ENCODE measurements around the gene DSTN. TPM values are rescaled to one million over a fixed set of nuclear protein-coding genes. Genes with fewer than 3 reads are reported as not detected.
"Not testable (repeated sequence)": the region's sequence is repeated elsewhere in the genome, so short reads cannot be mapped to it uniquely, and the experiment has no call there.

Gene DSTN
- polyA plus RNA-seq, 4 donors, result 145 to 360 (median 185) TPM

DNA sequence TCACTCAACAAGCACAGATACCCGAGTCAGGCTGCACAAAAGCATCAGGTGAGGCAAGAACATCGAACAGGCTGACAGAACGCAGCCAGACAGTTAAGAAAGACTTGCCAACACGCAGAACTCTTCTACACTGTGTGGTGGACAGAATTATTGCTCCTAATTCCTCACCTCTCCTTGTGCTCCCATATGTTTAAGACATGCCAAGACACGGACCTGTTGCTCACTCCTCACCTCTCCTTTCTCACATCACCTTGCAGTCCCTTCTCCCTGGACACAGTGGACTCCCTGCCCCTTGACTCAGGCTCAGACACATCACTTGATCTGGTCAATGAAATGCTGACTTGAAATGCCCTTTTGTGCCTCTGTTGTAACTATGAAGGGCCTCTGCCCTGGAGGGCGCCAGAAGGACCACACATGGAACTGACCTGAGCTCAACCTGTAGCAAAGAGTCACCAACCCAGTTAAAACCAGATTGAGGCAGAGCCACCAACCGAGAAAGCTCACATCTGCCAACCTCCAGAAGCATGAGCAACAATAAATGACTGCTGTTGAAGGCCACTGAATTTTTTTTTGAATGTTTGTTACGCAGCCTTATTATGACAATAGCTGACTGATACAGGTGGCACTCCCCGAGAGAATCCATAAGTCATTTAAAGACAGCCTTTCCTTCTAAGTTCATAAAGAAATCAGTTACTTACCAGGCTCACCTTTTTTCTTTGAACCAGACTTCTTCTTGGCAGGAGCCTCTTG, 88.2 kb downstream of the DSTN start:
- H3K27ac ChIP-seq (ENCODE audit: low read depth in 1 of 3, low read length in 2 of 3), result no peak overlapping the region
- FAIRE-seq (no peak), DNase-seq (no peak)
- peaks cover 13 to 73% (median 16%) of the 10 kb centered on the region in 3 donors for H3K36me3 ChIP-seq (ENCODE audit: control insufficient read depth in 3 of 3, insufficient read depth in 2 of 3, low read depth in 1 of 3, low read length in 3 of 3)
- 84 to 94% (median 88%) methylated on average over 9 of the region's 9 CpGs for WGBS, 3 donors
- H3K4me1 ChIP-seq (ENCODE audit: control insufficient read depth in 3 of 3, insufficient read depth in 2 of 3, low read depth in 1 of 3, low read length in 2 of 3), result peaks cover 0 to 25% (median 9%) of the 10 kb centered on the region in 3 donors
- H3K9me3 ChIP-seq (ENCODE audit: control insufficient read depth in 2 of 2, insufficient read depth in 1 of 2, low read depth in 1 of 2, low read length in 1 of 2), result peaks cover 0 to 10% of the 10 kb centered on the region in 2 donors
- H3K27me3 ChIP-seq (ENCODE audit: control insufficient read depth in 3 of 3, insufficient read depth in 3 of 3, low read length in 3 of 3), result no peaks in the 10 kb centered on the region
- H3K4me3 ChIP-seq (ENCODE audit: low read depth in 1 of 3, low read length in 3 of 3), result no peak overlapping the region

DNA sequence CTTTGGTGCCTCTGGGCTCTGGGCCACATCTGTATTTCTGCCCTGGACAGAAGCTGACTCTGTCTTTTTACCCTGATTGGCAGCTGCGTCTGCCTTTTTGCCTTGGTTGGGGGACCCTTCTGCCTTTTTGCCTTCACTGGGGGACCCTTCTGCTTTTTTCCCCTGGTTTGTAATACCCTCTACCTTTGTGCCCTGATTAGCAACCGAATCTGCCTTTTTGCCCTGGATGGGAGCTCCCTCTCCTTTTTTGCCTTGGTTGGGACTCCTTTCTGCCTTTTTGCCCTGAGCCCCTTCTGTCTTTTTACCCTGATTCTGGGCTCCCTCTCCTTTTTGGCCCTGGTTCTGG, 88.7 kb downstream of the DSTN start:
- FAIRE-seq (no peak), DNase-seq (no peak)
- H3K27me3 ChIP-seq (ENCODE audit: control insufficient read depth in 3 of 3, insufficient read depth in 3 of 3, low read length in 3 of 3), result no peaks in the 10 kb centered on the region
- peaks cover 13 to 71% (median 16%) of the 10 kb centered on the region in 3 donors for H3K36me3 ChIP-seq (ENCODE audit: control insufficient read depth in 3 of 3, insufficient read depth in 2 of 3, low read depth in 1 of 3, low read length in 3 of 3)
- H3K4me1 ChIP-seq (ENCODE audit: control insufficient read depth in 3 of 3, insufficient read depth in 2 of 3, low read depth in 1 of 3, low read length in 2 of 3), result peaks cover 0 to 25% (median 9%) of the 10 kb centered on the region in 3 donors
- 97 to 100% (median 100%) methylated on average over 2 of the region's 2 CpGs for WGBS, 3 donors
- no peak overlapping the region for H3K4me3 ChIP-seq (ENCODE audit: low read depth in 1 of 3, low read length in 3 of 3)
- H3K9me3 ChIP-seq (ENCODE audit: control insufficient read depth in 2 of 2, insufficient read depth in 1 of 2, low read depth in 1 of 2, low read length in 1 of 2), result peaks cover 0 to 10% of the 10 kb centered on the region in 2 donors
- H3K27ac ChIP-seq (ENCODE audit: low read depth in 1 of 3, low read length in 2 of 3), result no peak overlapping the region

DNA sequence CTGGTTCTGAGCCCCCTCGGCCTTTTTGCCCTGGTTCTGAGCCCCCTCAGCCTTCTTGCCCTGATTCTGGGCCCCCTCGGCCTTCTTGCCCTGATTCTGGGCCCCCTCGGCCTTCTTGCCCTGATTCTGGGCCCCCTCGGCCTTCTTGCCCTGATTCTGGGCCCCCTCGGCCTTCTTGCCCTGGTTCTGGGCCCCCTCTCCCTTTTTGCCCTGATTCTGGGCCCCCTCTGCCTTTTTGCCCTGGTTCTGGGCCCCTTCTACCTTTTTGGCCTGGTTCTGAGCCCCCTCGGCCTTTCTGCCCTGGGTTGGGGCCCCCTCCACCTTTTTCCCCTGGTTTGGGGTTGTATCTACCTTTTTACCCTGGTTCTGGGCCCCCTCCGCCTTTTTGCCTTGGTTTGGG, 89.5 kb downstream of the DSTN start:
- H3K4me3 ChIP-seq (ENCODE audit: low read depth in 1 of 3, low read length in 3 of 3); H3K27ac ChIP-seq (ENCODE audit: low read depth in 1 of 3, low read length in 2 of 3); FAIRE-seq; DNase-seq; H3K27me3 ChIP-seq (ENCODE audit: control insufficient read depth in 3 of 3, insufficient read depth in 3 of 3, low read length in 3 of 3): not testable (repeated sequence)
- H3K4me1 ChIP-seq (ENCODE audit: control insufficient read depth in 3 of 3, insufficient read depth in 2 of 3, low read depth in 1 of 3, low read length in 2 of 3), result peaks cover 0 to 25% (median 12%) of the 10 kb centered on the region in 3 donors
- WGBS, 3 donors, result 97 to 100% (median 98%) methylated on average over 6 to 7 of the region's 7 CpGs
- peaks cover 0 to 10% of the 10 kb centered on the region in 2 donors for H3K9me3 ChIP-seq (ENCODE audit: control insufficient read depth in 2 of 2, insufficient read depth in 1 of 2, low read depth in 1 of 2, low read length in 1 of 2)
- H3K36me3 ChIP-seq (ENCODE audit: control insufficient read depth in 3 of 3, insufficient read depth in 2 of 3, low read depth in 1 of 3, low read length in 3 of 3), result peaks cover 13 to 71% (median 16%) of the 10 kb centered on the region in 3 donors

Other genes with a start within 250 kb of the DSTN start
- under 1 TPM in 2 of 4 donors, not detected in 2; 0.49 to 0.65 TPM for gene BFSP1, start 38.7 kb upstream of the DSTN start, polyA plus RNA-seq
- gene RRBP1, start 112.2 kb downstream of the DSTN start, polyA plus RNA-seq, result 100 to 1,000 TPM in 2 of 4 donors, 10 to 100 TPM in 2; 45.2 to 232 (median 112) TPM
- gene BANF2, start 129.9 kb downstream of the DSTN start, polyA plus RNA-seq, result not detected